Endodermal cell (in vitro differentiated cells): ENCODE results near the gene SCN9A. TPM values are rescaled to one million over a fixed set of nuclear protein-coding genes. Genes with fewer than 3 reads are reported as not detected.

Experiments
- DNase-seq: peaks from one replicate; pipeline ENCODE4 v3.0.0-alpha.2; 2017
- H3K27ac ChIP-seq: 2 replicates; pipeline ENCODE4 v1.5.1; 2013; ENCODE audit warnings: mild to moderate bottlenecking, low read depth, low read length, moderate library complexity
- H3K27me3 ChIP-seq: 2 replicates; pipeline ENCODE4 v1.6.1; 2013; ENCODE audit warnings: mild to moderate bottlenecking, low read length, moderate library complexity; ENCODE audit not compliant: insufficient read depth, control insufficient read depth, poor library complexity, severe bottlenecking
- H3K36me3 ChIP-seq: 2 replicates; pipeline ENCODE4 v1.7.0; 2013; ENCODE audit warnings: mild to moderate bottlenecking, low read length, moderate library complexity; ENCODE audit not compliant: control insufficient read depth, insufficient read depth
- H3K4me1 ChIP-seq: one replicate; pipeline ENCODE4 v1.7.0; 2013; ENCODE audit warnings: low read length; ENCODE audit not compliant: control insufficient read depth, insufficient read depth
- H3K4me3 ChIP-seq: 2 replicates; pipeline ENCODE4 v1.5.1; 2013; ENCODE audit warnings: mild to moderate bottlenecking, low read length, moderate library complexity
- H3K9ac ChIP-seq: 2 replicates; pipeline ENCODE4 v1.6.1; 2013; ENCODE audit warnings: mild to moderate bottlenecking, low read length, moderate library complexity; ENCODE audit not compliant: poor library complexity, severe bottlenecking; ENCODE audit errors: extremely low read depth
- H3K9me3 ChIP-seq: 2 replicates; pipeline ENCODE4 v1.6.1; 2013; ENCODE audit warnings: mild to moderate bottlenecking, low read length, moderate library complexity; ENCODE audit not compliant: control insufficient read depth
- H3K27ac Mint-ChIP-seq: 2 replicates; pipeline ENCODE4 v1.8.0; 2020; ENCODE audit warnings: mixed read lengths
- H3K27me3 Mint-ChIP-seq: 2 replicates; pipeline ENCODE4 v1.8.0; 2021; ENCODE audit warnings: mild to moderate bottlenecking, mixed read lengths; ENCODE audit not compliant: insufficient read depth
- H3K36me3 Mint-ChIP-seq: 2 replicates; pipeline ENCODE4 v1.8.0; 2020; ENCODE audit warnings: low read depth, mixed read lengths
- H3K4me1 Mint-ChIP-seq: 2 replicates; pipeline ENCODE4 v1.8.0; 2020; ENCODE audit warnings: mixed read lengths
- H3K4me3 Mint-ChIP-seq: 2 replicates; pipeline ENCODE4 v1.8.0; 2020; ENCODE audit warnings: mild to moderate bottlenecking, moderate library complexity, mixed read lengths
- H3K9me3 Mint-ChIP-seq: 2 replicates; pipeline ENCODE4 v1.8.0; 2020; ENCODE audit warnings: mild to moderate bottlenecking, mixed read lengths
- WGBS, 2 experiments: methylation state at CpG; one replicate each; pipeline versions ENCODE4 v1.1.5 to v1.1.7; 2013; ENCODE audit warnings: missing lambda C conversion rate in 2 of 2, mixed read lengths in 1 of 2; ENCODE audit not compliant: insufficient coverage in 1 of 2, insufficient read length in 1 of 2; 5-methylcytosine and 5-hydroxymethylcytosine counted together
- total RNA-seq, 2 donors: library from RNA; stranded (reverse); fragmentation: NEBNext Ultra II Directional in 1 of 2; extraction: Animal tissue kit (Norgen Biotek cat#: 25700) in 1 of 2; gene quantifications; 2 replicates in 1 of 2; 3 replicates in 1 of 2; pipeline ENCODE4 v1.2.1, GENCODE V29; 2021
- TF ChIP-seq, protein P1 (sequence below): fragments of 200-600 bp; sonication (generic); conservative IDR thresholded peaks from 2 replicates; pipeline ENCODE4 v1.5.0; 2021; ENCODE audit warnings: antibody characterized with exemption, mild to moderate bottlenecking

SCN9A gene
- total RNA-seq, 2 donors from 2014 or later, result 0.13 to 0.35 TPM

DNA sequence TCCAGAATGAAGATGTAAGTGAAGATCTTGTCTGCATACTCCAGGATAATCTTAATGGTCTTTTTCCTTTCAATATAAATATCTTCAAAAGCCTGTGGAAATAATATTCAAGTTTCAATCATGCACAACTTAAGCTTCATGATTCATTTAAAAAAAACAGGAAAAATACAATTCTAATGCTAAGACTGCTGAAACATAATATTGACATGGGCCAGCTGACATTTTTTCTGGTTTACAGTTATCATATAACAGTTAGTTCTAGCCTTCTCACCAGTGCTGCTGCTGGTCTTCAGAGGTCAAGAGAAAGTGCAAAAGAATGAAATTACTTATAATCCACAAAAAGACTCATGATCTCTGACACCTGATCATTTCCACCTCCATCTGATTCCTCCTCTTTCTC, 137.6 kb downstream of the SCN9A start:
- H3K9ac ChIP-seq, result no peak overlapping the region
- Mint-ChIP-seq H3K4me3 (no peak overlapping the region), H3K36me3 (no peaks in the 10 kb centered on the region), H3K9me3 (no peaks in the 10 kb centered on the region), H3K27me3 (no peaks in the 10 kb centered on the region), H3K4me1 (no peaks in the 10 kb centered on the region), H3K27ac (no peak overlapping the region)
- H3K27ac ChIP-seq, result no peak overlapping the region
- H3K9me3 ChIP-seq, result no peaks in the 10 kb centered on the region
- TF ChIP-seq, protein P1, sequence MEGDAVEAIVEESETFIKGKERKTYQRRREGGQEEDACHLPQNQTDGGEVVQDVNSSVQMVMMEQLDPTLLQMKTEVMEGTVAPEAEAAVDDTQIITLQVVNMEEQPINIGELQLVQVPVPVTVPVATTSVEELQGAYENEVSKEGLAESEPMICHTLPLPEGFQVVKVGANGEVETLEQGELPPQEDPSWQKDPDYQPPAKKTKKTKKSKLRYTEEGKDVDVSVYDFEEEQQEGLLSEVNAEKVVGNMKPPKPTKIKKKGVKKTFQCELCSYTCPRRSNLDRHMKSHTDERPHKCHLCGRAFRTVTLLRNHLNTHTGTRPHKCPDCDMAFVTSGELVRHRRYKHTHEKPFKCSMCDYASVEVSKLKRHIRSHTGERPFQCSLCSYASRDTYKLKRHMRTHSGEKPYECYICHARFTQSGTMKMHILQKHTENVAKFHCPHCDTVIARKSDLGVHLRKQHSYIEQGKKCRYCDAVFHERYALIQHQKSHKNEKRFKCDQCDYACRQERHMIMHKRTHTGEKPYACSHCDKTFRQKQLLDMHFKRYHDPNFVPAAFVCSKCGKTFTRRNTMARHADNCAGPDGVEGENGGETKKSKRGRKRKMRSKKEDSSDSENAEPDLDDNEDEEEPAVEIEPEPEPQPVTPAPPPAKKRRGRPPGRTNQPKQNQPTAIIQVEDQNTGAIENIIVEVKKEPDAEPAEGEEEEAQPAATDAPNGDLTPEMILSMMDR, result no peak
- no peaks in the 10 kb centered on the region for H3K4me1 ChIP-seq
- no peaks in the 10 kb centered on the region for H3K27me3 ChIP-seq
- H3K36me3 ChIP-seq, result no peaks in the 10 kb centered on the region
- no peak overlapping the region for H3K4me3 ChIP-seq
- DNase-seq, result no peak

GRCh38 chr2:166234112-166234846, 141.5 kb downstream of the SCN9A start:
- Mint-ChIP-seq H3K9me3 (no peaks in the 10 kb centered on the region), H3K4me1 (peaks cover 9% of the 10 kb centered on the region), H3K36me3 (no peaks in the 10 kb centered on the region), H3K4me3 (no peak overlapping the region), H3K27me3 (peaks cover 3% of the 10 kb centered on the region), H3K27ac (no peak overlapping the region)
- no peak for DNase-seq
- Histone ChIP-seq H3K4me1 (no peaks in the 10 kb centered on the region), H3K36me3 (no peaks in the 10 kb centered on the region), H3K27me3 (no peaks in the 10 kb centered on the region), H3K9ac (no peak overlapping the region), H3K27ac (no peak overlapping the region), H3K4me3 (no peak overlapping the region), H3K9me3 (no peaks in the 10 kb centered on the region)
- TF ChIP-seq, protein P1, result no peak
- WGBS, 2 experiments, result 93 to 100% methylated on average over 4 to 7 of the region's 7 CpGs

- no peaks in the 10 kb centered on the region for H3K27me3 ChIP-seq
- no peak overlapping the region for H3K9ac ChIP-seq
- no peak overlapping the region for H3K4me3 ChIP-seq
- H3K4me1 Mint-ChIP-seq, result peaks cover 9% of the 10 kb centered on the region
- H3K4me1 ChIP-seq, result no peaks in the 10 kb centered on the region
- TF ChIP-seq, protein P1, result no peak
- peaks cover 5% of the 10 kb centered on the region for H3K27me3 Mint-ChIP-seq
- H3K9me3 Mint-ChIP-seq, result no peaks in the 10 kb centered on the region
- no peaks in the 10 kb centered on the region for H3K36me3 ChIP-seq
- no peak overlapping the region for H3K27ac ChIP-seq
- 89 to 100% methylated on average over 1 to 2 of the region's 2 CpGs for WGBS, 2 experiments
- no peak overlapping the region for H3K27ac Mint-ChIP-seq
- no peak overlapping the region for H3K4me3 Mint-ChIP-seq
- H3K9me3 ChIP-seq, result no peaks in the 10 kb centered on the region
- H3K36me3 Mint-ChIP-seq, result no peaks in the 10 kb centered on the region
- DNase-seq, result no peak
These were observed 142.5 kb downstream of the SCN9A start for GRCh38 chr2:166233244-166233643.
